Measurements from ENCODE around the gene MRPL58.

GRCh38 chr17:74970395-74970794 is 42.1 kb upstream of the MRPL58 start:
- TF ChIP-seq CTCF (IDR thresholded peaks at IDR 0.05) (no peak), POLR2A (IDR thresholded peaks at IDR 0.05) (no peak)
